KMS-11 (cell line): ENCODE results near the gene FZD8.

Experiments used
- H2AFZ ChIP-seq: fragments of 200-600 bp; sonication (generic); 2 replicates; pipeline ENCODE4 v1.6.1; 2016; ENCODE audit warnings: antibody characterized with exemption, mixed run types, low read depth
- H3K27ac ChIP-seq: fragments of 200-600 bp; sonication (generic); 2 replicates; pipeline ENCODE4 v1.6.1; 2016; ENCODE audit warnings: mild to moderate bottlenecking, mixed run types
- H3K27me3 ChIP-seq: fragments of 200-600 bp; sonication (generic); 2 replicates; pipeline ENCODE4 v1.6.1; 2017; ENCODE audit warnings: mild to moderate bottlenecking, low read depth, mixed run types, moderate library complexity; ENCODE audit not compliant: insufficient read depth
- H3K36me3 ChIP-seq: fragments of 200-600 bp; sonication (generic); 2 replicates; pipeline ENCODE4 v1.6.1; 2017; ENCODE audit warnings: mild to moderate bottlenecking, mixed run types; ENCODE audit not compliant: insufficient read depth
- H3K4me1 ChIP-seq: fragments of 200-600 bp; sonication (generic); 2 replicates; pipeline ENCODE4 v1.6.1; 2016; ENCODE audit warnings: mild to moderate bottlenecking, low read depth, mixed run types; ENCODE audit not compliant: poor library complexity, severe bottlenecking
- H3K4me2 ChIP-seq: fragments of 200-600 bp; sonication (generic); 2 replicates; pipeline ENCODE4 v1.7.0; 2016; ENCODE audit warnings: mild to moderate bottlenecking, mixed run types
- H3K4me3 ChIP-seq: fragments of 200-600 bp; sonication (generic); IDR thresholded peaks from 2 replicates; pipeline ENCODE4 v1.6.1; 2017; ENCODE audit warnings: low read depth, low read length, mixed read lengths; ENCODE audit not compliant: insufficient read depth
- H3K79me2 ChIP-seq: fragments of 200-600 bp; sonication (generic); 2 replicates; pipeline ENCODE4 v1.6.1; 2016; ENCODE audit warnings: low read depth, mixed run types; ENCODE audit not compliant: insufficient read depth
- H3K9ac ChIP-seq: fragments of 200-600 bp; sonication (generic); 2 replicates; pipeline ENCODE4 v1.6.1; 2016; ENCODE audit warnings: mild to moderate bottlenecking, mixed run types
- H4K20me1 ChIP-seq: fragments of 200-600 bp; sonication (generic); 2 replicates; pipeline ENCODE4 v1.6.1; 2016; ENCODE audit warnings: mild to moderate bottlenecking, mixed run types; ENCODE audit not compliant: insufficient read depth
- TF ChIP-seq, protein P1 (sequence below): fragments of 200-600 bp; sonication (generic); conservative IDR thresholded peaks from 2 replicates; pipeline ENCODE4 v1.6.1; 2017; ENCODE audit warnings: low read depth, mild to moderate bottlenecking, antibody characterized with exemption, low read length, moderate library complexity, mixed read lengths

Gene FZD8

GRCh38 chr10:35638101-35638500 is 4.0 kb downstream of the FZD8 start:
- TF ChIP-seq, protein P1, sequence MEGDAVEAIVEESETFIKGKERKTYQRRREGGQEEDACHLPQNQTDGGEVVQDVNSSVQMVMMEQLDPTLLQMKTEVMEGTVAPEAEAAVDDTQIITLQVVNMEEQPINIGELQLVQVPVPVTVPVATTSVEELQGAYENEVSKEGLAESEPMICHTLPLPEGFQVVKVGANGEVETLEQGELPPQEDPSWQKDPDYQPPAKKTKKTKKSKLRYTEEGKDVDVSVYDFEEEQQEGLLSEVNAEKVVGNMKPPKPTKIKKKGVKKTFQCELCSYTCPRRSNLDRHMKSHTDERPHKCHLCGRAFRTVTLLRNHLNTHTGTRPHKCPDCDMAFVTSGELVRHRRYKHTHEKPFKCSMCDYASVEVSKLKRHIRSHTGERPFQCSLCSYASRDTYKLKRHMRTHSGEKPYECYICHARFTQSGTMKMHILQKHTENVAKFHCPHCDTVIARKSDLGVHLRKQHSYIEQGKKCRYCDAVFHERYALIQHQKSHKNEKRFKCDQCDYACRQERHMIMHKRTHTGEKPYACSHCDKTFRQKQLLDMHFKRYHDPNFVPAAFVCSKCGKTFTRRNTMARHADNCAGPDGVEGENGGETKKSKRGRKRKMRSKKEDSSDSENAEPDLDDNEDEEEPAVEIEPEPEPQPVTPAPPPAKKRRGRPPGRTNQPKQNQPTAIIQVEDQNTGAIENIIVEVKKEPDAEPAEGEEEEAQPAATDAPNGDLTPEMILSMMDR: no peak
- H3K4me2 ChIP-seq: no peak overlapping the region
- H3K9ac ChIP-seq: no peak overlapping the region
- no peaks in the 10 kb centered on the region for H3K4me1 ChIP-seq
- H3K79me2 ChIP-seq: no peaks in the 10 kb centered on the region
- no peaks in the 10 kb centered on the region for H3K36me3 ChIP-seq
- H3K27me3 ChIP-seq: no peaks in the 10 kb centered on the region
- no peak overlapping the region for H3K4me3 ChIP-seq
- no peak overlapping the region for H3K27ac ChIP-seq
- H2AFZ ChIP-seq: no peak overlapping the region
- H4K20me1 ChIP-seq: no peaks in the 10 kb centered on the region

DNA sequence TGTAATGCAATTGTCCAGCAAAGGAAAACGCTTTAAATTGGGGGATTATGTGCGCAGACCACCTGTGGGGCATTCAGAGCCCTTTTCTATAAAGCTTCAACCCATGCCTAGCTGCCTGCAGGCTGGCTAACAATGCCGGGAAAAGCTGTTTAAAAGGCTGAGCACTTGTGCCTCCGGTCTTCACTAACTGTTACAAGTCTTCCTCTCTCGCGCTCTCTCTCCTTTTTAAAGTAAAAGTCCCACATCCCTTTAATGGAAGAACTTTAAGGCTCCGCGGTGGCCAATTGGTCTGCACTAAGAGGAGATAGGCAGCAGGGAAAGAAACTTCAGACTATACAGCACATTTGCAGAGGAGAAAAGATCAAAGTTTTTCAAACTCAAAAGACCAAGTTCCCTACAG is 4.6 kb downstream of the FZD8 start:
- H3K4me2 ChIP-seq: no peak overlapping the region
- TF ChIP-seq, protein P1: no peak
- H3K79me2 ChIP-seq: no peaks in the 10 kb centered on the region
- no peaks in the 10 kb centered on the region for H3K36me3 ChIP-seq
- H3K4me1 ChIP-seq: no peaks in the 10 kb centered on the region
- no peak overlapping the region for H3K27ac ChIP-seq
- no peak overlapping the region for H2AFZ ChIP-seq
- no peaks in the 10 kb centered on the region for H3K27me3 ChIP-seq
- H4K20me1 ChIP-seq: no peaks in the 10 kb centered on the region
- no peak overlapping the region for H3K9ac ChIP-seq
- H3K4me3 ChIP-seq: no peak overlapping the region

GRCh38 chr10:35636956-35637355 is 5.1 kb downstream of the FZD8 start:
- Histone ChIP-seq H3K4me2 (no peak overlapping the region), H3K9ac (no peak overlapping the region), H3K4me3 (no peak overlapping the region), H3K79me2 (no peaks in the 10 kb centered on the region), H3K27me3 (no peaks in the 10 kb centered on the region), H3K27ac (no peak overlapping the region), H3K36me3 (no peaks in the 10 kb centered on the region), H2AFZ (no peak overlapping the region), H4K20me1 (no peaks in the 10 kb centered on the region), H3K4me1 (no peaks in the 10 kb centered on the region)
- TF ChIP-seq, protein P1: no peak

- 0 out of 2 replicates have a peak overlapping the region, but pooled peaks have one; percentile 6 for H3K4me2 ChIP-seq
- H3K27me3 ChIP-seq: no peaks in the 10 kb centered on the region
- peak overlapping the region; percentile 14; the same call in 1 of the 2 replicates for H2AFZ ChIP-seq
- H3K79me2 ChIP-seq: no peaks in the 10 kb centered on the region
- TF ChIP-seq, protein P1: peak; percentile 96
- no peak overlapping the region for H3K27ac ChIP-seq
- no peak overlapping the region for H3K4me3 ChIP-seq
- no peaks in the 10 kb centered on the region for H4K20me1 ChIP-seq
- no peak overlapping the region for H3K9ac ChIP-seq
- no peaks in the 10 kb centered on the region for H3K4me1 ChIP-seq
- no peaks in the 10 kb centered on the region for H3K36me3 ChIP-seq
Measured at GRCh38 chr10:35635576-35635975, 6.5 kb downstream of the FZD8 start.
